ENCODE data around the gene IL2RA.

GRCh38 chr10:6014241-6014761 lies 47.9 kb downstream of the IL2RA start:
- TF ChIP-seq CTCF (IDR thresholded peaks at IDR 0.05) (peak; percentile 74 to 87 (median 78)), POLR2A (IDR thresholded peaks at IDR 0.05) (no peak)

Measured in Peyer's patch (tissue), 4 donors.